ENCODE results near the gene TRHDE.

TRHDE gene

DNA sequence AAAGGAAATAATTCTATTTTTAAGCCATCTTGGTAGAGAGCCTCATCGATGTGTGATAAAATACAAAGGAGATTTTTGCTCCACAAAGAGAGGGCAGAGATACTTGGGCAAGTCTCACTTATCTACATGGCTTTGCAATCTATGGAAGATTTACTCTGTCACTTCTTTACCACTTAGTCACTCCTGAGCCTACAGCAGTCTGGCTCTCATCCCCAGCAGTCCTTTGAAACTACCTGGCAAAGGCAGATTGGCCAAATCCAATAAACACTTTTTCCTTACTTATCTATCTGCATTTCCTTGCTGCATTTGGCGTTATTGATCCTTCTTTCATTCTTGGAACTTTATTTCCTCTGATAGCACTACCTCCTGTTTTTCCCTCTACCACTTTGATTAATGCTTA, 170.0 kb downstream of the TRHDE start:
- no peak for DNase-seq (ENCODE audit: low read depth in 2 of 2)

- no peak for DNase-seq (ENCODE audit: low read depth in 2 of 2)
Measured at GRCh38 chr12:72444125-72444524, 172.0 kb downstream of the TRHDE start.

GRCh38 chr12:72444566-72444965, 172.4 kb downstream of the TRHDE start:
- DNase-seq (ENCODE audit: low read depth in 2 of 2): no peak

- DNase-seq (ENCODE audit: low read depth in 2 of 2): no peak
Measured at GRCh38 chr12:72448089-72448488, 175.9 kb downstream of the TRHDE start.

DNA sequence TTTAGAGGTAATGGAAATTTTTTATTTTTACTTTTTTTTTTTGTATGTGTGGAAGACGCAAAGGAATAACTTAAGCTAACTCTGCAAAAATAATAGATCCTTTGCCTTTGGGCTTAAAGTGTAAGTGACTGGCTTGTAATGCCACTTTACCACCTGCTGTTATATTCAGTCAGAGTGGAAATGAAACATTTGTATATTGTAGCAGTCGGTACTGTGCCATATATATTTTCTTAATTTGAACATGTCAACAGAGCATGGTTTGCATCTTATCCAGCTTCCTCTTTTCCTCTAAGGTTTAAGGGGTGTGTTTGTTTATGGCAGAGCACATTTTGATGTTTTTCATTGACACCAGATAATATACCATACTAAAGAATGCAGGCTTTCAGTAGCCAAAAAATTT, 176.6 kb downstream of the TRHDE start:
- no peak for DNase-seq (ENCODE audit: low read depth in 2 of 2)

DNA sequence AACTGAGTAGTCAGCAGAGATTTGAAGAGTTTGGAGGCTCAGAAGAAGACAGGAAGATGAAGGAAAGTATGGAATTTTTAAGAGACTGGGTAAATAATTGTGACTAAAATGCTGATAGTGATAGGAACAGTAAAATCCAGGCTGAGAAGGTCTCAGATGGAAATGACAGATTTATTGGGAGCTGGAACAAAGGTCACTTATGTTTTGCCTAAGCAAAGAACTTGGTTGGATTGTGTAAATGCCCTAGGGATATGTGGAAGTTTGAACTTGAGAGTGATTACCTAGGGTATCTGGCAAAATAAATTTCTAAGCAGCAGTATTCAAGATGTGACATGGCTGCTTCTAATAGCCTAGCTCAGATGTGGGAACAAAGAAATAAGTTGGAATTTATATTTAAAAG, 180.9 kb downstream of the TRHDE start:
- no peak for DNase-seq (ENCODE audit: low read depth in 2 of 2)

DNA sequence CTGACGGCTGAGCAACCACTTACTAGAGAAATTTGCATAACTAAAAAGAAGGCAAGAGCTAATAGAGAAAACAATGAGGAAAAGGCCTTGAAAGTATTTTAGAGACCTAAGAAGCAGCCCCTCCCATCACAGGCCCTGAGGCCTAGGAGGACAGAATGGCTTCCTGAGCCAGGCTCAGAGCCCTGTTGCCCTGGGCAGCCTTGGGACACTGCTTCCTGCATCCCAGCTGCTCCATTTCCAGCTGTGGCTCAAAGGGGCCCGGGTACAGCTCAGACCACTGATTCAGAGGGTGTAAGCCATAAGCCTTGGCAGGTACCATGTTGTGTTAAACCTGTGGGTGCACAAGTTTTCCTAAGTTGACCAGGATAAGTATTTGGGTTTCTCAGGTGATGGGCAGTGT, 181.4 kb downstream of the TRHDE start:
- DNase-seq (ENCODE audit: low read depth in 2 of 2): no peak

DNA sequence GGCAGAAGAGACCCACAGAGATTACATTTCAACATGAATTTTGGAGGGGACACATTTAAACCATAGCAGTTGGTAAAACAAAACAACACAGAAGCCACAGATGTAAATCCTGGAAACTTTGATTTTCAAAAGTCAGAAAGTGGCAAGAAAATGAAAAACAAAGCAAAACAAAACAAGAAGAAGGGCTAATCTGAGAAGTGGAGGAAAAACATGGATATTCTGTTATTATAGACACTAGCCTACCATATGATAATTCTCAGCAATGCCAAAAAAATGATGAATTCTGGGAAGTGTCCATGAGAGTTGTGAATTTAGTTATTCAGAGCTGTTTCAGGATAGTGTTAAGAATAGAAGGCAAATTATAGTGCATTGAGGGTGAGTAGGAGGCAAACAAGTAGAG, 192.3 kb downstream of the TRHDE start:
- DNase-seq (ENCODE audit: low read depth in 2 of 2): no peak

DNA sequence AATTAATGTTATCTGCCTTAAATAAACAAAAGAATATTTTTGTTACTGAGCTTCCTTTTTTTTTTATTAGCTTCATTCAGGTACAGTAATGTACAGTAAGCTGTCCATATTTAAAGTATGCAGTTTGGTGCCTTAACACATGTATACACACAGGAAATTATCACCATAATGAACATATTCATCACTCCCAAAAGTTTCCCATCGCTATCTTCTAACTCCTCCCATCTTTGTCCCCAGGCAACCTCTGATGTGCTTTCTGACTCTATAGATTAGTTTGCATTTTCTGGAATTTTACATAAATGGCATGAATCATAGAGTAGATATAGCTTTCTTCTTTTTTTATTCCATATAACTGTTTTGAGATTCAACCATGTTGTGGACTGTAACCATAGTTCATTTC, 193.0 kb downstream of the TRHDE start:
- DNase-seq (ENCODE audit: low read depth in 2 of 2): no peak

DNA sequence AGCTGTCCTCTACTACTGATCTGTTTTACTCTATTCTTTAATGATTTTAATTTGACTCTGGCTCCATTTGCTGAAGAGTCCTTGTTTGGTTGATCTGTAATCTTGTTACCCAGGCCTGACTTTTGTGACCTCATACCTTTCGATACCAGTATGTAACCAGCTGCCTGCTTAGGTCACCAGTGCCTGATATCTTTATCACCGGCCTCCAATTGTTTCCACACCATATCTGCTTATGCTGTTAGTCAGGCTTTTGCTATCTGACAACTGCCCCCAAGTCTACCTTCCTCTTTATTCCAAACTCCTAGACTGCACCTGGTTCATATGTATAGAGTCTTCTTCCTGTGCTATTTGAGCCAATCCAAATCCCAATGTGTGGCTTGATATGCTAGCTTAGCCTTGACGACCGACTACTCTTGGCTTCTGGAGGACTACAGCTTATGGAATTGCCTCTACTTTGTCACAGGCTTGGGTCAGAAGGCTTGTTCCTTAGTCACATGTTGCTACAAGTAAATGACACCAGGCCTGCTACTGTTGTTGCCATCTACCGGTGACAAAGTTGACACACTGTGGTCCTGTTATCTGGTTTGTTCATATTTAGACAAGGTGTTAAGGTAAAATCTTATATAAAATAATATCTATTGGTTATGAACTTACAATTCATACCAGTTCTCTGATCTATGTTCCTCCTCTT, 193.9 kb downstream of the TRHDE start:
- DNase-seq (ENCODE audit: low read depth in 2 of 2): no peak

DNA sequence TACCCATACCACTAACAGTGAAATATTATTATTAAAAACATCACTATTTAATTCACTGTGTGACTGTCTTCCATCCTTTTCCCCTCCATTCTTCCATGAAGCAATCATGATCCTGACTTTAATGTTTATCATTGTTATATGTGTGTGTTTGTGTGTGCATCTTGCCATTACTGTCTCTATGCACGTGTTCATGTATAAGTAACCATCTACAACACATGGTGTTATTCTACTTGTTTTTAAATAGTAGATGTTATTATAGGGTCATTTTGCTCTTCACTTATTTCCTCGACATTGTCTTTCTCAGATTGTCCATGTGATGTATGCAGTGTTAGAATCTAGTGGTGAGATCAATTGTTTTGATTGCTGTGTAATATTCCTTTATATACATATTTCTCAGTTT, 195.8 kb downstream of the TRHDE start:
- DNase-seq (ENCODE audit: low read depth in 2 of 2): no peak

GRCh38 chr12:72468505-72468904, 196.3 kb downstream of the TRHDE start:
- no peak for DNase-seq (ENCODE audit: low read depth in 2 of 2)

- no peak for DNase-seq (ENCODE audit: low read depth in 2 of 2)
Measured at GRCh38 chr12:72471806-72472205, 199.6 kb downstream of the TRHDE start.

- DNase-seq (ENCODE audit: low read depth in 2 of 2): no peak
Measured at GRCh38 chr12:72472350-72472749, 200.2 kb downstream of the TRHDE start.

DNA sequence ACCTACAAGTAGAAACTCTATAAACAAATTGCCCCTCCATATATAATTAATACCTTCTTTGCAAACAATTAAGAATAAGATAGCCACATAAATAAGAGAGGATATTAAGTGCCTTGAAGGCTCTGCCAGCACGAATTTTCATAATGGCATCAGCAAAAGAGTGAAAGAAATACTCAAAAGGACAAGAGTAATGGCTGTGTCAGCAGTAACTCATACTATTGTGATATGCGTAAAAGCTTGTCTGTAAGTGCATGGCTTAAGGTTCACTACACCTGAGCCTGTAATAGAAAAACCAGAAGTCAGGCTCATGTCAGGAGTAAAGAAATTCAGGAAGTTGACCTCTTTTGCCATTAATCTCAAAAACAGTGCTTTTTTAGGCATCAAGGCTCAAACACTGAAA, 204.1 kb downstream of the TRHDE start:
- DNase-seq (ENCODE audit: low read depth in 2 of 2): no peak

DNA sequence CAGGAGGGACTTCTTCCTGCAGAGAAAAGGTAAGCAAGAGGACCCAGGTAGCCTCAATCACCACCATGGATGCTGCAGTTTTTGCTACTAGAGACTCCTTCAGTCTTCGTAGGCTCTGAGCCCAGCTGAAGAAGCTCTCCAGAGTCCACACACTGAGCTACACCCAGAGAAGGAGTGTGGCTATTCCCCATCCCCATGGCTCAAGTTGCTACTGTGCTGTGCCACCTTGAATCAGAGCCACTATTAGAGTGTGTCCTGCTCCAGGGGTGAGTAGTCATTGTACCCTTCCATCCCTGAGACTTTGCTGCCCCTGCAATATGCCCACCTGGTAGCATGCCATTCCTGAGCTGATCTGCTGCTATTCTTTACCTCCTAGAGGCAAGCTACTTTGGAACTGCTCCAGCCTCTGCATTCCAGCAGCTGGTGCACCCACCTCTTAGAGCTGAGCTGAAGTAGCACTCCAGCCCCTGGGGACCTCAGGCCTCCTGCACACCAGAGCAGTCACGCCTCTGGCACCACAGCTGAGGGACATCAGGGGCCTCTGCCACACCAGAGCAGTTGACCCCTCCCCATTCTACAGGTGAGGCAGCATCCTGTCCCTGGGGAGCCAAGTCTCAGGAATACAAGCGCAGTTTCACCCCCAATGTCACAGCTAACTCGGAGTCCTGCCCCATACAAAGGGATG, 213.0 kb downstream of the TRHDE start:
- no peak for DNase-seq (ENCODE audit: low read depth in 2 of 2)

- no peak for DNase-seq (ENCODE audit: low read depth in 2 of 2)
Measured at GRCh38 chr12:72491426-72491825, 219.3 kb downstream of the TRHDE start.

DNA sequence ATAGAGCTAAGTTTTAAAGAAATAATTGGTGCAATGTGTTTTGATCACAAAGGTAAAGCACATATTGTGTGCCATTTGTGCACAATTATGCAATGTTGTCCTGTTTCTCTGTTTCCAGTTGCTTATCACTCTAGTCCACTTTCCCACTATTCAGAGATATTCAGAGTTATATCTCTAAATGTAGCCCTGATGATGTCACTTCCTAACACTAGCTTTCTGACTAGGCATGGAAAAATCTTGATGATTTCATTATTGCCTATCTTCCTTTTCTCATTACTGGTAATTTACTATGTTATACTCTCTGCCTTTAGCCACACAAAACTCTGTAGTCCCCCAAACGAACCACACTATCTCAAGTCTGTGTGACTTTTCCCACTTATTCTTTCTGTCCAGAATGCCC, 221.2 kb downstream of the TRHDE start:
- DNase-seq (ENCODE audit: low read depth in 2 of 2): no peak

- DNase-seq (ENCODE audit: low read depth in 2 of 2): no peak
Measured at GRCh38 chr12:72498354-72498753, 226.2 kb downstream of the TRHDE start.

DNA sequence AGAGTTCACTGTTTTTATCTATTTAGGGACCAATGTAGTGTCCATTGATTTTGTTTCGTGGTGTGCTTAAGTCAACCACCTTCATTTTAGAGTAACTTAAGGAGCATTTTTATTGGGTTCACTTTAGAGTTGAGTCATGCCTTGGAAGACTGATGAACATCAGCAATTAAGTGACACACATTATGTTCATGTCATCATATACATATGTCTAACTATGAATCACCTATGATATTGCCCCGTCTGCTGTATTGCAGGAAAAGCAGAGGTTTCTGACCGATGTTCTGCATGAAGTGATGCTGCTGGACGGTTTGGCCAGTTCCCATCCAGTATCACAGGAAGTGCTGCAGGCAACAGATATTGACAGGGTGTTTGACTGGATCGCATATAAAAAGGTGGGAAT, 227.1 kb downstream of the TRHDE start:
- DNase-seq (ENCODE audit: low read depth in 2 of 2): no peak

- no peak for DNase-seq (ENCODE audit: low read depth in 2 of 2)
Measured at GRCh38 chr12:72502546-72502945, 230.4 kb downstream of the TRHDE start.

DNA sequence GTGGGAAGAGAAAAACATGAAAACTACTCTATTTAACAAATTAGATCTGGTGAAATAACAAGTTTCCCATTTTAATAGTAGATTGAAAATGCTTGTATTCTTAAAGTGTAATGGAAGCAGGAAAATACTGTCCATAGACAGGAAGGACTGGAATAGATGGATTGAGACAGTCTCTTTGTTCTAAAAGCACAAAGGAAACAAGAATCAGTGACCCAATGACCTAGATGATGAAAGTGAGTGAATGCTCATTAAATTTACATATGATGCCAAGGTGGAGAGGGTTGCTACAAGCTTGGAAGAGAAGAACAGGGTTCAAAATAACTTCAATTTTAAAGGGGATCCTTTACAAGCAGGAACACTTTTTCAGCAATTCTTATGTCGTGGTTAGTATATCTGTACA, 233.1 kb downstream of the TRHDE start:
- no peak for DNase-seq (ENCODE audit: low read depth in 2 of 2)

DNA sequence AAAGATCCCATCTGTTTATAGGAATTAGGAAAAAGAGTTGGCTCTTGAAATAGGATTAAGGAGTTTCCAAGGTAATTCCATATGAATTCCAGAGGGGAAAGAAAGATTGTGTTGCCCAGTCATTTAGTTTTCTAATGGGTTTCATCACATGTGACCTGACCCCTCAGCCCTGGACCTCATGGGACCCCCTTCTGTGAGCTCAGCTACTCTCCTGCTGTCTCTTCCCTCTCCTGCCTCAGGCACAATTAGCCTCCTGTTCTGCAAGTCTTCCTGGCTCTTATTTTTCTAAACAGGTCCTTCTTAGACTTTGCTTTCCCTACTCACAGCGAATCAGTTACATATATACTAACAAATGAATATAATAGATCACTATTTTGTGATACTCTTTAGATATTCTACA, 237.7 kb downstream of the TRHDE start:
- no peak for DNase-seq (ENCODE audit: low read depth in 2 of 2)

DNA sequence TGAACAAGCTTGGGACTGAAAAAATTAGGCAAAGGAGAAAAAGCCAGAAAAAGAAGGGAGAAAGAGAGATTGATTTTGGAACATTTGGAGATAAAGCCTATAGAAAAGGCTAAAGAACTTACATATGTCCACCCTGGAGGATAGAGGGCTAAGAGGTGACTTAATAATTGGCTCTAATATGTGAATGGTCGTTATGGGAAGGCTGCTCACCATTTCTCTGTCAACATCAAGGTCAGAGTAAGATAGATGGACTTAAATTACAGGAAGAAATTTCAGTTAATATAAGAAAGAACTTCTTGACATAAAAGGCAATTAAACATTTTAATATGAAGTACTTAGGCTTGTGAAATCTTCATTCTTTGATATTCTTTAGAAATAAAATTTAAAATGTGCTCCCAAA, 238.6 kb downstream of the TRHDE start:
- no peak for DNase-seq (ENCODE audit: low read depth in 2 of 2)
